ENCODE data around the gene MBTPS1.
A peak's percentile ranks its signal among the peaks of the same experiment; 100 is the strongest.

Gene MBTPS1

DNA sequence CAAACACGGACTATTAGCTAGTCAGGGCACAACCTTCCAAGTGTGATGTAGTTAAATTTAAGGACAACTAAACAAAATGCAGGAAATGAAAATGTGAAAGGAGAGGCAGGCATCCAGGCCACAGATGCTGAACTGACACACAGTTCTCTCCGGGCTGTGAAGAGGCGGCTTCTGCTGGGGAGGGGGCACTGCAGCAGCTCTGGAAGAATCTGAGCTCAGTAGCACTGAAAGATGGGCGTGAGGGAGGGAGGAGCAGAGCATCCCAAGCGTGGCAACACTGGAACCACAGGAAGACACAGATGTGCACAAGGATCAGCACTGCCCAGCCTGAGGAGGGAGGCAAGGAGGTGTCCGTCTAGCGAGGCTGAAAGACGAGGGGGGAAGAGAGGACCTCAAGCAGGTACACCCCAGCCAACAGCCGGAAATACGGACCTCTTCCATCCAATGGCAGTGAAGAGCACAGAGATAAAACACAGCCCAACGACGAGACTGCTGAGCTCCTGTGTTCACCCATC is 11.4 kb downstream of the MBTPS1 start:
- no peaks in the 10 kb centered on the region for H3K9me3 ChIP-seq (ENCODE audit: control insufficient read depth in 2 of 2, low read length in 2 of 2)
- H3K27me3 ChIP-seq (ENCODE audit: control insufficient read depth in 2 of 2, insufficient read depth in 2 of 2, low read length in 2 of 2): no peaks in the 10 kb centered on the region
- H3K4me3 ChIP-seq (ENCODE audit: low read length in 2 of 2): no peak overlapping the region
- peaks cover 0 to 5% of the 10 kb centered on the region in 2 donors for H3K4me1 ChIP-seq (ENCODE audit: control insufficient read depth in 2 of 2, insufficient read depth in 2 of 2, low read length in 2 of 2)
- no peak overlapping the region for H3K9ac ChIP-seq (ENCODE audit: low read depth in 1 of 2, low read length in 2 of 2)
- no peak overlapping the region for H3K27ac ChIP-seq (ENCODE audit: low read depth in 2 of 2, low read length in 2 of 2)
- peaks cover 11 to 31% of the 10 kb centered on the region in 2 donors for H3K36me3 ChIP-seq (ENCODE audit: control insufficient read depth in 2 of 2, insufficient read depth in 2 of 2, low read length in 2 of 2)

- Histone ChIP-seq H3K4me1 (ENCODE audit: control insufficient read depth in 2 of 2, insufficient read depth in 2 of 2, low read length in 2 of 2) (peaks cover 0 to 5% of the 10 kb centered on the region in 2 donors), H3K9ac (ENCODE audit: low read depth in 1 of 2, low read length in 2 of 2) (no peak overlapping the region)
Observed at GRCh38 chr16:84104231-84104630, 12.5 kb downstream of the MBTPS1 start.

DNA sequence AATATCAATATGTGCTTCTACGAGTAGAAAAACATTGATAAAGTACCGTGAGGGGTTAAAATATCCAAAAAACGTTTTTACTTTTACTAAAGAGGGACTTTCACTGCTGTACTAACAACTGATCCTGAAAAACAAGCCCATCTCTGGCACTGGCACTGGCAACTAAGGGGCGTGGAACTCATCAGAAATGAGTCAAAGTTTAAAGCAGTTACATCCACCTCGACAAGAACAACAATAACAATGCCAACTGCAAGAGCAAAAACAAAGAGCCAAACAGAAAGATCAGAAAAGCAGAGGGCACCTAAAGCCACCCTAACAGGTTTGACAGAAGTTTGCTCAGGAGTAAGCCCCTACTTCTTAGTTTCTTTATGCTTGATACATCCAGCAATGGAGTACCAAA is 13.1 kb downstream of the MBTPS1 start:
- Histone ChIP-seq H3K27me3 (ENCODE audit: control insufficient read depth in 2 of 2, insufficient read depth in 2 of 2, low read length in 2 of 2) (no peaks in the 10 kb centered on the region), H3K36me3 (ENCODE audit: control insufficient read depth in 2 of 2, insufficient read depth in 2 of 2, low read length in 2 of 2) (peaks cover 7 to 29% of the 10 kb centered on the region in 2 donors), H3K9ac (ENCODE audit: low read depth in 1 of 2, low read length in 2 of 2) (no peak overlapping the region), H3K4me1 (ENCODE audit: control insufficient read depth in 2 of 2, insufficient read depth in 2 of 2, low read length in 2 of 2) (peaks cover 0 to 5% of the 10 kb centered on the region in 2 donors), H3K9me3 (ENCODE audit: control insufficient read depth in 2 of 2, low read length in 2 of 2) (no peaks in the 10 kb centered on the region), H3K27ac (ENCODE audit: low read depth in 2 of 2, low read length in 2 of 2) (peak overlapping the region in 1 of 2 donors; percentile 17), H3K4me3 (ENCODE audit: low read length in 2 of 2) (no peak overlapping the region)

More at GRCh38 chr16:84104231-84104630, 12.5 kb downstream of the MBTPS1 start:
- Histone ChIP-seq H3K27me3 (ENCODE audit: control insufficient read depth in 2 of 2, insufficient read depth in 2 of 2, low read length in 2 of 2) (no peaks in the 10 kb centered on the region), H3K4me3 (ENCODE audit: low read length in 2 of 2) (no peak overlapping the region), H3K36me3 (ENCODE audit: control insufficient read depth in 2 of 2, insufficient read depth in 2 of 2, low read length in 2 of 2) (peaks cover 9 to 31% of the 10 kb centered on the region in 2 donors), H3K9me3 (ENCODE audit: control insufficient read depth in 2 of 2, low read length in 2 of 2) (no peaks in the 10 kb centered on the region), H3K27ac (ENCODE audit: low read depth in 2 of 2, low read length in 2 of 2) (no peak overlapping the region)

DNA sequence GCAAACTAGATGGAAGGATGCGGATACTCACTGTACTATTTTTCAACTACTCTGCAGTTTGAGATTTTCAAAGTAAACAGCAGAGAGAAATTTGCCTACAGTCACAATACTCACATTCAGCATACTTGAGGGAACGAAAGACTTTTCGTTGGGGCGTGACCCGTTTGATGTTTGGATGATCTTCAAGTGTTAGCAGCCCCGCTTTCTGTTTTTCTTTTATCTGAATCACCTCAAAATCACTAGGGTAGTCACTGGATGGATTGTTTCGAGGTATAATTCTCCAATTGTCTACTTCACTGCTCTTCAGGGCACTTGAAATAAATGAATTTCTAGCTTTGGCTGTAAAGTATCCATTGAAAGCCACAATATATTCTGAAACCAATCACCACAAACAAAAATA is 17.8 kb downstream of the MBTPS1 start:
- Histone ChIP-seq H3K36me3 (ENCODE audit: control insufficient read depth in 2 of 2, insufficient read depth in 2 of 2, low read length in 2 of 2) (peaks cover 22 to 39% of the 10 kb centered on the region in 2 donors), H3K4me3 (ENCODE audit: low read length in 2 of 2) (no peak overlapping the region)

GRCh38 chr16:84096447-84097005 is 20.2 kb downstream of the MBTPS1 start:
- Histone ChIP-seq H3K4me1 (ENCODE audit: control insufficient read depth in 2 of 2, insufficient read depth in 2 of 2, low read length in 2 of 2) (peaks cover 19 to 30% of the 10 kb centered on the region in 2 donors), H3K9me3 (ENCODE audit: control insufficient read depth in 2 of 2, low read length in 2 of 2) (no peaks in the 10 kb centered on the region), H3K36me3 (ENCODE audit: control insufficient read depth in 2 of 2, insufficient read depth in 2 of 2, low read length in 2 of 2) (peaks cover 33 to 56% of the 10 kb centered on the region in 2 donors), H3K27me3 (ENCODE audit: control insufficient read depth in 2 of 2, insufficient read depth in 2 of 2, low read length in 2 of 2) (no peaks in the 10 kb centered on the region), H3K4me3 (ENCODE audit: low read length in 2 of 2) (no peak overlapping the region), H3K27ac (ENCODE audit: low read depth in 2 of 2, low read length in 2 of 2) (peak overlapping the region; percentile 69 to 72), H3K9ac (ENCODE audit: low read depth in 1 of 2, low read length in 2 of 2) (peak overlapping the region in 1 of 2 donors; percentile 36)

More for the DNA sequence above, 17.8 kb downstream of the MBTPS1 start:
- no peak overlapping the region for H3K27ac ChIP-seq (ENCODE audit: low read depth in 2 of 2, low read length in 2 of 2)
- H3K9ac ChIP-seq (ENCODE audit: low read depth in 1 of 2, low read length in 2 of 2): no peak overlapping the region
- H3K9me3 ChIP-seq (ENCODE audit: control insufficient read depth in 2 of 2, low read length in 2 of 2): no peaks in the 10 kb centered on the region
- peaks cover 8 to 19% of the 10 kb centered on the region in 2 donors for H3K4me1 ChIP-seq (ENCODE audit: control insufficient read depth in 2 of 2, insufficient read depth in 2 of 2, low read length in 2 of 2)
- no peaks in the 10 kb centered on the region for H3K27me3 ChIP-seq (ENCODE audit: control insufficient read depth in 2 of 2, insufficient read depth in 2 of 2, low read length in 2 of 2)

DNA sequence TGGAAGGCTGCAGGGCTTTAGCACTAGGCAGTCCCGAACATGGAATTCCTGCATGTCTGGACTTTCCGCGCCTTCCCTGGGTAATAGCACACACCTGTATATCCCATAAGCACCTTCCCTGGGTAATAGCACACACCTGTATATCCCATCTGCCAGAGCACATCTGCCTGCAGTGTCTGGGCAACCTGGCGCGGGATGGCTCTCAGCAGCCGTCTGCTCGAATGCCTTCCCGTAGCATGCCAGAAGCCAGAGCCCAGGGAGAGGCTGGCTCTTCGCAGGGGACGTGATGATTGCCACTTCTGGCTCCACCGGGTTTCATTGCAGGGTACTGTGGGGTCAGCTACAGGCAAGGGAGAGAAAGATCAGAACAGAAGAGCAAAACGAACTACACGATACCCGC is 21.3 kb downstream of the MBTPS1 start:
- H3K4me3 ChIP-seq (ENCODE audit: low read length in 2 of 2): no peak overlapping the region

DNA sequence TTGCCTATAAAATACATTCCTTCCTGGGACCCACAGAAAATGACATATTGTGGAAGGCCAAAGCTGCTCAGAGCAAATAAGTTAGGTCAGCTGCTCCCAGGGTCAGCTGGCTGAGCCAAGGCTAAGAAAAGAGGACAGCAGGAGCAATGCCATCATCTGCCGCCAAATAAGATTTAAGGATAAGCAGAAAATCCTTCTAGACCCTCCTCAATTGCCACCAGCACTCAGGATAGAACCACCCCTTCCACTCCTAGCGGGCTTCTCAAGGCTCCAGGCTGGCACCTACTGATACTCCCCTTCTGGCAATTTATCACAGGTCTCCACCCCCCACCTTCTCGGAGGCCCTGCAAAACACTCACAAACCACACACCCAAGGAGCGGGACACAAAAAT is 22.9 kb downstream of the MBTPS1 start:
- Histone ChIP-seq H3K9ac (ENCODE audit: low read depth in 1 of 2, low read length in 2 of 2) (no peak overlapping the region), H3K27ac (ENCODE audit: low read depth in 2 of 2, low read length in 2 of 2) (peak overlapping the region in 1 of 2 donors; percentile 43), H3K4me1 (ENCODE audit: control insufficient read depth in 2 of 2, insufficient read depth in 2 of 2, low read length in 2 of 2) (peaks cover 19 to 30% of the 10 kb centered on the region in 2 donors), H3K36me3 (ENCODE audit: control insufficient read depth in 2 of 2, insufficient read depth in 2 of 2, low read length in 2 of 2) (peaks cover 46 to 74% of the 10 kb centered on the region in 2 donors), H3K4me3 (ENCODE audit: low read length in 2 of 2) (no peak overlapping the region), H3K9me3 (ENCODE audit: control insufficient read depth in 2 of 2, low read length in 2 of 2) (no peaks in the 10 kb centered on the region), H3K27me3 (ENCODE audit: control insufficient read depth in 2 of 2, insufficient read depth in 2 of 2, low read length in 2 of 2) (no peaks in the 10 kb centered on the region)

More for the DNA sequence above, 21.3 kb downstream of the MBTPS1 start:
- Histone ChIP-seq H3K36me3 (ENCODE audit: control insufficient read depth in 2 of 2, insufficient read depth in 2 of 2, low read length in 2 of 2) (peaks cover 34 to 62% of the 10 kb centered on the region in 2 donors), H3K9ac (ENCODE audit: low read depth in 1 of 2, low read length in 2 of 2) (no peak overlapping the region), H3K27ac (ENCODE audit: low read depth in 2 of 2, low read length in 2 of 2) (peak overlapping the region; percentile 11 to 53), H3K9me3 (ENCODE audit: control insufficient read depth in 2 of 2, low read length in 2 of 2) (no peaks in the 10 kb centered on the region), H3K27me3 (ENCODE audit: control insufficient read depth in 2 of 2, insufficient read depth in 2 of 2, low read length in 2 of 2) (no peaks in the 10 kb centered on the region), H3K4me1 (ENCODE audit: control insufficient read depth in 2 of 2, insufficient read depth in 2 of 2, low read length in 2 of 2) (peaks cover 19 to 30% of the 10 kb centered on the region in 2 donors)

DNA sequence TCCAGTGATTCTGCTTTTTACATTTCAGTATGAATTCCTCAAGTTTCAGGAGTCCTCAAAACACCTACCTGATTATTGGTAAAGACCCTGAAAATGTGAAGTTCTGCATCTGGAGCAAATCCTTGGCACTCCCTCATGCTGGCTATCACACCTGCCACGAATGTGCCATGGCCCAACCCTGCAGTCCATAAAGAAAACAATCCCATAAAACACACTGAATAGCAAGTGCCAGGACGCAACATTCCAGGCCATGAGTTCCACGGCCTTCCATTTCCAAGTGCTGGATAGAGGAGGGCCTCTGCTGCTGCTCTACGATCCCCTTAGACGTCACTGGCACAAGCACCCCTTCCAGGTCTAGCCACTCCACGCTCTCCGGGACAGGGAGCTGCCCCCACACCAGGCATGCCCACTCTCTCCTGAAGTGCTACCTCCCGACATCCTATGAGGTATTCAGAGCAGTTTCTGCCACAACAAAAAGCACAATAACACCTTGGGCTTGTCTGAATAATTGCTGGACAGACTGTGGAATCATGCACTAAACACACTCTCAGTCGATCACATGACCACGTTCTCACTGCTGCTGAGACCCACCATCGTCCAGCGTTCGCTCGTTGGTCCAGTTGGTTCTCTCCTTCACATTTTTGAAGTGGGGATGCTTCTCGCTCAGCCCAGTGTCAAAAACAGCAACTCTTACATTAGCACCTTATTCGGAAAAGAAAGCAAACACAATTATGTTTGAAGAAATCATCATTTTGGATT is 23.4 kb downstream of the MBTPS1 start:
- H3K27me3 ChIP-seq (ENCODE audit: control insufficient read depth in 2 of 2, insufficient read depth in 2 of 2, low read length in 2 of 2): no peaks in the 10 kb centered on the region
- peaks cover 19 to 30% of the 10 kb centered on the region in 2 donors for H3K4me1 ChIP-seq (ENCODE audit: control insufficient read depth in 2 of 2, insufficient read depth in 2 of 2, low read length in 2 of 2)
- H3K4me3 ChIP-seq (ENCODE audit: low read length in 2 of 2): no peak overlapping the region
- peaks cover 50 to 75% of the 10 kb centered on the region in 2 donors for H3K36me3 ChIP-seq (ENCODE audit: control insufficient read depth in 2 of 2, insufficient read depth in 2 of 2, low read length in 2 of 2)
- peak overlapping the region; percentile 40 to 45 for H3K27ac ChIP-seq (ENCODE audit: low read depth in 2 of 2, low read length in 2 of 2)
- H3K9ac ChIP-seq (ENCODE audit: low read depth in 1 of 2, low read length in 2 of 2): no peak overlapping the region
- no peaks in the 10 kb centered on the region for H3K9me3 ChIP-seq (ENCODE audit: control insufficient read depth in 2 of 2, low read length in 2 of 2)

DNA sequence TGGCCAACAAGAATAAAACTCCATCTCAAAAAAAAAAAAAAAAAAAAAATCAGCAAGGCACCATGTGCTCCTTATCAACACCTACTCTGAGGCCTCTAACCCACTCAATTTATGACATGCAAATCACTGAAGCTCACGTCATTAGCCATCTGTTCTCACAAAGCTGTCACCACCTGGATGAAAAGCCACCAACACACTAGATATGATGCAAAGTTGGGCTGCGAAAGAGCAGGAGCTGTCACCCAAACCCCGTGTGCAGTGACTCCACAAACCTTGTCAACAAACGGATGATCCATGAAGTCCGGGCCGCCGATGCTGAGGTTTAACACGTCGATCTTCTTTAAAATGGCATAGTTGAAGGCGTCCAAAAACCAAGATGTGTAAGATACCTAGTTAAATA is 25.3 kb downstream of the MBTPS1 start:
- H3K4me1 ChIP-seq (ENCODE audit: control insufficient read depth in 2 of 2, insufficient read depth in 2 of 2, low read length in 2 of 2): peaks cover 17 to 23% of the 10 kb centered on the region in 2 donors
- H3K27ac ChIP-seq (ENCODE audit: low read depth in 2 of 2, low read length in 2 of 2): no peak overlapping the region
- peaks cover 56 to 83% of the 10 kb centered on the region in 2 donors for H3K36me3 ChIP-seq (ENCODE audit: control insufficient read depth in 2 of 2, insufficient read depth in 2 of 2, low read length in 2 of 2)
- no peaks in the 10 kb centered on the region for H3K9me3 ChIP-seq (ENCODE audit: control insufficient read depth in 2 of 2, low read length in 2 of 2)
- H3K9ac ChIP-seq (ENCODE audit: low read depth in 1 of 2, low read length in 2 of 2): no peak overlapping the region
- no peaks in the 10 kb centered on the region for H3K27me3 ChIP-seq (ENCODE audit: control insufficient read depth in 2 of 2, insufficient read depth in 2 of 2, low read length in 2 of 2)
- no peak overlapping the region for H3K4me3 ChIP-seq (ENCODE audit: low read length in 2 of 2)

GRCh38 chr16:84090211-84090610 is 26.5 kb downstream of the MBTPS1 start:
- Histone ChIP-seq H3K36me3 (ENCODE audit: control insufficient read depth in 2 of 2, insufficient read depth in 2 of 2, low read length in 2 of 2) (peaks cover 57 to 81% of the 10 kb centered on the region in 2 donors), H3K27me3 (ENCODE audit: control insufficient read depth in 2 of 2, insufficient read depth in 2 of 2, low read length in 2 of 2) (no peaks in the 10 kb centered on the region), H3K27ac (ENCODE audit: low read depth in 2 of 2, low read length in 2 of 2) (no peak overlapping the region), H3K4me1 (ENCODE audit: control insufficient read depth in 2 of 2, insufficient read depth in 2 of 2, low read length in 2 of 2) (peaks cover 17 to 22% of the 10 kb centered on the region in 2 donors), H3K9ac (ENCODE audit: low read depth in 1 of 2, low read length in 2 of 2) (no peak overlapping the region), H3K9me3 (ENCODE audit: control insufficient read depth in 2 of 2, low read length in 2 of 2) (no peaks in the 10 kb centered on the region), H3K4me3 (ENCODE audit: low read length in 2 of 2) (no peak overlapping the region)

Data from mucosa of rectum (tissue), 2 donors.